NB4 (cell line): ENCODE measurements around the gene AFAP1.

Source experiments
- CTCF ChIP-seq: IDR thresholded peaks from one replicate; pipeline ENCODE4 v1.5.1; 2012; ENCODE audit warnings: low read depth, low read length
- MAX ChIP-seq: IDR thresholded peaks from 2 replicates; pipeline ENCODE4 v1.6.1; 2011; ENCODE audit warnings: low read depth, low read length
- MYC ChIP-seq: IDR thresholded peaks from 2 replicates; pipeline ENCODE4 v1.6.1; 2011; ENCODE audit warnings: low read depth, low read length
- POLR2A ChIP-seq: IDR thresholded peaks from 2 replicates; pipeline ENCODE4 v1.6.1; 2011; ENCODE audit warnings: mild to moderate bottlenecking; ENCODE audit not compliant: insufficient read length; ENCODE audit errors: extremely low read depth

GRCh38 chr4:7799736-7800135 is 139.9 kb downstream of the AFAP1 start:
- TF ChIP-seq POLR2A (no peak), CTCF (no peak), MYC (no peak), MAX (no peak)
